NCI-H146 treated with DMSO at 0.1 percent for 48 hours (cell line): Measurements from ENCODE around the gene CACNA2D2.

Source experiments
- DNase-seq: peaks from one replicate; lab custom pipeline; 2025; ENCODE audit not compliant: unreplicated experiment; lab: John Stamatoyannopoulos, UW

CACNA2D2 gene

DNA sequence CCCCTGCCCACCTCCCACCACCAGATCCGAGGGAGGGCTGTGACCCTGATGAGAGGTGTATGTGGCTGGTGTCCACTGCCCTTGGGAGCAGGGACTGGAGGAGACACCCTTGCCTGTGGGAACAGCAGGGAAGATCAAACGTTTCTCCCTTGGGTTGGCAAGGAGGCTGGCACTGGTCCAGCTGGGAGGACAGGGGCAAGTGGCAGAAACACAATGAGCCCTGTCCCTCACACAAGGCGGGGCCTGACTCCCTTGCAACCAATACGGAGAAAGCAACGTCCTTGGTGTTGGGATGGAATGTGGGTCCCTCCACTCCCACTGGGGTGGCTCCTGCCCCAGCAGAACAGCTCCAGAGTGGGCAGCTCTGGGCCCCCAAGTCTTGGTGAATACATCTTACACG lies 186.1 kb downstream of the CACNA2D2 start:
- DNase-seq = no peak

DNA sequence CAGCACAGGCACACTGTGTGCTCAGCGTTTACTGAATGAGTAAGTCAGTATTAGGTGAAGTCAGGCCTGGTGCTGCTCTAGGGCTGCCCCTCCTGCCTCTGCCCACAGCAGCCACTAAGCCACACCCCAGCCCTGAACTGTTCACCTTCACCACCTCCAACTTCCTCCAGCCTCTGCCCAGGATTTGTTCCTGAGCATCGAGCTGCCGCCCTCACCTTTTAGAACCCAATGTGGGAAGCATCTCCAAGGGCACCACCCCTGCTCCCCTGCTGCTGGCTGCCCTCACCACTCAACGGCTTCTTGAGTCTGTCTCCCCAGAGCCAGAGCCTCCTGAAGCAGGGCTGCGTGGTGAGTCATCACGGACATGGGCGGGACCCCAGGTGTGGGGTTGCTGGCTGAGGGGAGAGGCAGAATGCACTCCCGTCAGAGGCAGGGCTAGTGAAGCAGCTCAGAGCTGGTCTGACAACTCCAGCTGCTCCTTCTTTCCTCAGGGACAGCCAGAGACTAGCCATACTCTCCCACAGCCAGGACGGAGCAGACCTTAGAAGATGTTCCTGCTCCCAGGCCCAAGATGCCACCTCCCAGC lies 186.7 kb downstream of the CACNA2D2 start:
- DNase-seq = no peak

DNA sequence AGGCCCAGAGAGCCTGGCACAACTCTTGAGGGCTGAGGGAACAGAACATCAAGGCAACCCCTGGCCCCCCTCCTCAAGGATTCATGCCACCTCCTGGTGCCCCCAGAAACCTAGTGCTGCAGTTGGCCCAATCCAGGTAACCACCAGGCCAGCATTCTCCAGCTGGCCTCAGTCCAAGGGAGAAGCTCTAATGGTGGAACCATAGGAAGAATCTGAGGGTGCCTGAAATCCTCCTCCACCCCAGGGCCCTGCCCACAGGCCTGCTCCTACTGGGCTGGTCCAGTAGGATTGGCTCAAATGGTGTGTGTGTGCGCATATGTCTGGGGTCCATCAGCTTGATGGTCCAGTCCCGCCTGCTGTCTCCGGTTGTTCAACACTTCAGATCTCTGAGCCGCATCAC lies 188.6 kb downstream of the CACNA2D2 start:
- no peak for DNase-seq

DNA sequence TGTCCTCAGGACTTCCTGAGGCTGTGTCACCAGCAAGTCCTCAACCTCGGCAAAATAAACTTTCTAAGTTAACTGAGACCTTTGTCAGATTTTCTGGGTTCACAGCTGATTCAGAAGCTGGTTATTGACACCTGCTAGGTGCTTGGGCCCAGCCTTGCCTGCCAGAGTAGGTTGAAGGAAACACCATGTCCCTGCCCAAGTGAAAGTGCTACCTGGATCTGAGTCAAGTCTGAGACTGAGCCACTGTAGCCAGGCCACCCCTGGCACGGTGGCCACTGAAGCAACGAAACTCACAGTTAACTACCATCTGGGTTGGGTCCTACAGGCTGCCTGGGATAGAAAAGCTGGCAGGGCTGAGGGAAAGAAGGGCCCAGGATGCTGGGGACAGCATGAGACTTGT lies 189.1 kb downstream of the CACNA2D2 start:
- no peak for DNase-seq
